Smooth muscle cell (in vitro differentiated cells): Measurements from ENCODE around the gene NSMCE3. TPM values are rescaled to one million over a fixed set of nuclear protein-coding genes. Genes with fewer than 3 reads are reported as not detected.
"Not testable (repeated sequence)": the region's sequence is repeated elsewhere in the genome, so short reads cannot be mapped to it uniquely, and the experiment has no call there.

Experiments
- DNase-seq: peaks from one replicate; lab custom pipeline; 2025; ENCODE audit not compliant: unreplicated experiment; lab: John Stamatoyannopoulos, UW
- H2AFZ ChIP-seq: fragments of 200-600 bp; sonication (generic); 2 replicates; pipeline ENCODE4 v1.6.0; 2016; ENCODE audit warnings: antibody characterized with exemption, low read depth, mild to moderate bottlenecking
- H3F3A ChIP-seq: fragments of 200-600 bp; sonication (generic); 2 replicates; pipeline ENCODE4 v1.6.0; 2017; ENCODE audit warnings: antibody characterized with exemption, low read depth
- H3K27ac ChIP-seq: fragments of 200-600 bp; sonication (generic); 2 replicates; pipeline ENCODE4 v1.5.1; 2016; ENCODE audit warnings: low read depth, mild to moderate bottlenecking
- H3K27me3 ChIP-seq: fragments of 200-600 bp; sonication (generic); 2 replicates; pipeline ENCODE4 v1.6.1; 2016; ENCODE audit warnings: low read depth, mild to moderate bottlenecking
- H3K36me3 ChIP-seq: fragments of 200-600 bp; sonication (generic); 2 replicates; pipeline ENCODE4 v1.5.1; 2016; ENCODE audit warnings: low read depth
- H3K4me1 ChIP-seq: fragments of 200-600 bp; sonication (generic); 2 replicates; pipeline ENCODE4 v1.5.1; 2016; ENCODE audit warnings: low read depth
- H3K4me2 ChIP-seq: fragments of 200-600 bp; sonication (generic); 2 replicates; pipeline ENCODE4 v1.6.0; 2016; ENCODE audit warnings: mild to moderate bottlenecking
- H3K4me3 ChIP-seq: fragments of 200-600 bp; sonication (generic); 2 replicates; pipeline ENCODE4 v1.5.1; 2016; ENCODE audit warnings: mild to moderate bottlenecking
- H3K79me2 ChIP-seq: fragments of 200-600 bp; sonication (generic); 2 replicates; pipeline ENCODE4 v1.6.0; 2016; ENCODE audit warnings: low read depth, mild to moderate bottlenecking
- H3K9ac ChIP-seq: fragments of 200-600 bp; sonication (generic); 2 replicates; pipeline ENCODE4 v1.6.0; 2016; ENCODE audit warnings: low read depth
- H3K9me3 ChIP-seq: fragments of 200-600 bp; sonication (generic); replicated peaks from 2 replicates; pipeline ENCODE4 v1.5.1; 2016; ENCODE audit warnings: low read depth
- H4K20me1 ChIP-seq: fragments of 200-600 bp; sonication (generic); 2 replicates; pipeline ENCODE4 v1.6.0; 2016; ENCODE audit warnings: low read depth
- CTCF ChIP-seq: fragments of 200-600 bp; sonication (generic); IDR thresholded peaks from 2 replicates; pipeline ENCODE4 v1.5.1; 2017; ENCODE audit warnings: borderline replicate concordance, mild to moderate bottlenecking, antibody characterized with exemption; ENCODE audit not compliant: insufficient read depth, poor library complexity, severe bottlenecking
- WGBS: methylation state at CpG from one replicate; pipeline ENCODE4 v1.1.7; 2016; ENCODE audit warnings: low lambda C conversion rate; 5-methylcytosine and 5-hydroxymethylcytosine counted together
- polyA plus RNA-seq: library from polyadenylated mRNA; unstranded; fragments of >200 nt; fragmentation: Nextera tagmentation; extraction: Ambion mirVana; gene quantifications from 2 replicates; pipeline ENCODE4 v1.2.1, GENCODE V29; 2016
- total RNA-seq: library from RNA; depleted of rRNA; stranded (reverse); fragments of >200 nt; gene quantifications from 2 replicates; pipeline ENCODE4 v1.2.3, GENCODE V29; 2014

NSMCE3 gene
- total and polyA plus RNA-seq, 2 experiments from 2014 or later: 19.0 to 19.4 TPM

DNA sequence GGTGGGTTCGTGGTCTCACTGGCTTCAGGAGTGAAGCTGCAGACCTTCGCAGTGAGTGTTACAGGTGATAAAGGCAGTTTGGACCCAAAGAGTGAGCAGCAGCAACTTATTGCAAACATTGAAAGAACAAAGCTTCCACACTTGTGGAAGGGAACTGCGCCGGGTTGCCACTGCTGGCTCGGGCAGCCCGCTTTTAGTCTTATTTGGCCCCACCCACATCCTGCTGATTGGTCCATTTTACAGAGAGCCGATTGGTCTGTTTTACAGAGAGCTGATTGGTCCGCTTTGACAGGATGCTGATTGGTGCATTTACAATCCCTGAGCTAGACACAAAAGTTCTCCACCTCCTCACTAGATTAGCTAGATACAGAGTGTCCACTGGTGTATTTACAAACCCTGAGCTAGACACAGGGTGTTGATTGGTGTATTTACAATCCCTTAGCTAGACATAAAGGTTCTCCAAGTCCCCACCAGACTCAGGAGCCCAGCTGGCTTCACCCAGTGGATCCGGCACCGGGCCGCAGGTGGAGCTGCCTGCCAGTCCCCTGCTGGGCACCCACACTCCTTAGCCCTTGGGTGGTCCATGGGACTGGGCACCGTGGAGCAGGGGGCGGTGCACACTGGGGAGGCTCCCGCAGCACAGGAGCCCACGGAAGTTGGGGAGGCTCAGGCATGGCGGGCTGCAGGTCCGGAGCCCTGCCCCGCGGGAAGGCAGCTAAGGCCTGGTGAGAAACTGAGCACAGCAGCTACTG lies 45.2 kb downstream of the NSMCE3 start:
- H3K4me1 ChIP-seq, H3K36me3 ChIP-seq, H2AFZ ChIP-seq, DNase-seq, H3K4me3 ChIP-seq, H3F3A ChIP-seq, H3K9me3 ChIP-seq, H3K9ac ChIP-seq, H3K79me2 ChIP-seq, H3K4me2 ChIP-seq, H3K27ac ChIP-seq, H4K20me1 ChIP-seq, H3K27me3 ChIP-seq: not testable (repeated sequence)
- WGBS: 91% methylated on average over 17 of the region's 19 CpGs

GRCh38 chr15:29223640-29224039 lies 46.0 kb downstream of the NSMCE3 start:
- Histone ChIP-seq H3K27me3 (no peaks in the 10 kb centered on the region), H3K4me3 (no peak overlapping the region), H3K9ac (no peak overlapping the region), H3K9me3 (no peaks in the 10 kb centered on the region), H3K4me1 (peaks cover 9% of the 10 kb centered on the region), H4K20me1 (no peaks in the 10 kb centered on the region), H3K27ac (no peak overlapping the region), H2AFZ (no peak overlapping the region), H3K79me2 (no peaks in the 10 kb centered on the region), H3K4me2 (no peak overlapping the region), H3F3A (no peaks in the 10 kb centered on the region), H3K36me3 (no peaks in the 10 kb centered on the region)
- no peak for DNase-seq
- WGBS: 87% methylated on average over 11 of the region's 11 CpGs
- TF ChIP-seq CTCF: no peak

DNA sequence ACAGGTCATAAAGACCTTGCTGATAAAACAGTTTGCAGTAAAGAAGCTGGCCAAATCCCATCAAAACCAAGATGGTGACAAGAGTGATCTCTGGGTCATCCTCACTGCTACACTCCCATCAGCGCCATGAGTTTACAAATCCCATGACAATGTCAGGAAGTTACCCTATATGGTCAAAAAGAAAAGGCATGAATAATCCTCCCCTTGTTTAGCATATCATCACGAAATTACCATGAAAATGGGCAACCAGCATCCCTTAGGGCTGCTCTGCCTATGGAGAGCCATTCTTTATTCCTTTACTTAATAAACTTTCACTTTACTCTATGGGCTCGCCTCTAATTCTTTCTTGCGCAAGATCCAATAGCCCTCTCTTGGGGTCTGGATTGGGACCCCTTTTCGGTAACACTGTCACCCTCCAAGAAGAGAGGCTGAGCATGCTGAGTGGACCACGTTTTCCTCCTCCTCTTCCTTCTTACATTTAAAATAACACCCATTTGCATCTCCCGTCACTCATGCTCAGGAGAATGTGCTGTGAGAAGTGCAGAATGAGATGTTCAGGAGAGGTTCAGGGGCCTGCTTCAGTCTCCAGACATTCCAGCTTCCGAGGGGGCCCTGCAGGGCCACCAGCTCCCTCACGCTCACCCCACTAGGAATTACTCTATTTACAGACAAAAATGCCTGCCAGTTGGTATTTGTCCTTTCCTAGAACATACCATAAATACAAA lies 47.3 kb downstream of the NSMCE3 start:
- no peaks in the 10 kb centered on the region for H3K36me3 ChIP-seq
- H2AFZ ChIP-seq: no peak overlapping the region
- DNase-seq: no peak
- 91% methylated on average over 9 of the region's 9 CpGs for WGBS
- no peak overlapping the region for H3K4me3 ChIP-seq
- H3K79me2 ChIP-seq: no peaks in the 10 kb centered on the region
- no peak overlapping the region for H3K27ac ChIP-seq
- H3K4me1 ChIP-seq: peaks cover 9% of the 10 kb centered on the region
- H3K9ac ChIP-seq: no peak overlapping the region
- H3K9me3 ChIP-seq: no peaks in the 10 kb centered on the region
- H3K27me3 ChIP-seq: no peaks in the 10 kb centered on the region
- TF ChIP-seq CTCF: no peak
- H3K4me2 ChIP-seq: no peak overlapping the region
- no peaks in the 10 kb centered on the region for H4K20me1 ChIP-seq
- no peaks in the 10 kb centered on the region for H3F3A ChIP-seq

DNA sequence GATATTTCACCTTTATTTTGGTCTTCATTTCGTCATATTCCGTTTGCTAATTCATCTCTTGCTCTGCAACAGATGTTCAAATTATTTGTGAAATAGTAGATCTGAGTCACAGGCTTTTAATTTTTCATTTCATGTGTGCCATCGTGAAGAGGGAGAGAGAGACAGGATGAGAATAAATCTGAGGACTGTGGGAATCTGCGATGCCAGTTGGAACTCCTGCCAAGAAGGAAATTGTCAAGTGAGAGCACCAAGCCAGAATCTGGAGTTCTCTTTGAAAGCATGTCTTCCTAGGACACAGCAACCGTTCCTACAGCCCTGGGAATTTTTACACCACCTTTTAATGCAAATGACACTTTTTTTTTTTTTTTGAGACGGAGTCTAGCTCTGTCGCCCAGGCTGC lies 48.8 kb downstream of the NSMCE3 start:
- Histone ChIP-seq H3K9me3 (no peaks in the 10 kb centered on the region), H4K20me1 (no peaks in the 10 kb centered on the region), H3K9ac (no peak overlapping the region), H3K27ac (no peak overlapping the region), H3K27me3 (no peaks in the 10 kb centered on the region), H3K79me2 (no peaks in the 10 kb centered on the region), H2AFZ (no peak overlapping the region), H3K4me2 (no peak overlapping the region), H3K36me3 (no peaks in the 10 kb centered on the region), H3K4me1 (no peaks in the 10 kb centered on the region), H3K4me3 (no peak overlapping the region), H3F3A (no peaks in the 10 kb centered on the region)
- no peak for TF ChIP-seq CTCF
- DNase-seq: no peak
- 88% methylated on average over 7 of the region's 7 CpGs for WGBS
